ENCODE data around the gene ORM2.

Gene ORM2

GRCh38 chr9:114357360-114357759 is 27.7 kb downstream of the ORM2 start:
- DNase-seq = no peak
- in situ Hi-C loops (cut with HindIII; ENCODE audit: low pct_ligation_motif_present, low pct_unique_long_range_greater_than_20kb, low sequenced_read_pairs) = no loop called here

- in situ Hi-C loops (cut with HindIII; ENCODE audit: low pct_ligation_motif_present, low pct_unique_long_range_greater_than_20kb, low sequenced_read_pairs) = no loop called here
- no peak for DNase-seq
Measured at GRCh38 chr9:114357911-114358328, 28.3 kb downstream of the ORM2 start.

- in situ Hi-C loops (cut with HindIII; ENCODE audit: low pct_ligation_motif_present, low pct_unique_long_range_greater_than_20kb, low sequenced_read_pairs) = no loop called here
- no peak for DNase-seq
Measured at GRCh38 chr9:114359801-114360200, 30.1 kb downstream of the ORM2 start.

GRCh38 chr9:114361542-114361941 is 31.9 kb downstream of the ORM2 start:
- in situ Hi-C loops (cut with HindIII; ENCODE audit: low pct_ligation_motif_present, low pct_unique_long_range_greater_than_20kb, low sequenced_read_pairs) = no loop called here
- no peak for DNase-seq

GRCh38 chr9:114362394-114362793 is 32.7 kb downstream of the ORM2 start:
- in situ Hi-C loops (cut with HindIII; ENCODE audit: low pct_ligation_motif_present, low pct_unique_long_range_greater_than_20kb, low sequenced_read_pairs) = no loop called here

GRCh38 chr9:114363424-114363823 is 33.8 kb downstream of the ORM2 start:
- in situ Hi-C loops (cut with HindIII; ENCODE audit: low pct_ligation_motif_present, low pct_unique_long_range_greater_than_20kb, low sequenced_read_pairs) = no loop called here
- no peak for DNase-seq

More at GRCh38 chr9:114362394-114362793, 32.7 kb downstream of the ORM2 start:
- no peak for DNase-seq

GRCh38 chr9:114364134-114365041 is 34.7 kb downstream of the ORM2 start:
- in situ Hi-C loops (cut with HindIII; ENCODE audit: low pct_ligation_motif_present, low pct_unique_long_range_greater_than_20kb, low sequenced_read_pairs) = no loop called here
- peak; percentile 81 for DNase-seq

GRCh38 chr9:114365194-114365593 is 35.5 kb downstream of the ORM2 start:
- in situ Hi-C loops (cut with HindIII; ENCODE audit: low pct_ligation_motif_present, low pct_unique_long_range_greater_than_20kb, low sequenced_read_pairs) = no loop called here
- no peak for DNase-seq

- DNase-seq = peak; percentile 90
Measured at GRCh38 chr9:114366334-114367128, 36.9 kb downstream of the ORM2 start.

GRCh38 chr9:114367366-114367765 is 37.7 kb downstream of the ORM2 start:
- in situ Hi-C loops (cut with HindIII; ENCODE audit: low pct_ligation_motif_present, low pct_unique_long_range_greater_than_20kb, low sequenced_read_pairs) = no loop called here
- no peak for DNase-seq

More at GRCh38 chr9:114366334-114367128, 36.9 kb downstream of the ORM2 start:
- in situ Hi-C loops (cut with HindIII; ENCODE audit: low pct_ligation_motif_present, low pct_unique_long_range_greater_than_20kb, low sequenced_read_pairs) = no loop called here

GRCh38 chr9:114367772-114368569 is 38.3 kb downstream of the ORM2 start:
- in situ Hi-C loops (cut with HindIII; ENCODE audit: low pct_ligation_motif_present, low pct_unique_long_range_greater_than_20kb, low sequenced_read_pairs) = no loop called here

GRCh38 chr9:114369216-114370130 is 39.8 kb downstream of the ORM2 start:
- in situ Hi-C loops (cut with HindIII; ENCODE audit: low pct_ligation_motif_present, low pct_unique_long_range_greater_than_20kb, low sequenced_read_pairs) = no loop called here
- no peak for DNase-seq

More at GRCh38 chr9:114367772-114368569, 38.3 kb downstream of the ORM2 start:
- no peak for DNase-seq

GRCh38 chr9:114370251-114370967 is 40.7 kb downstream of the ORM2 start:
- in situ Hi-C loops (cut with HindIII; ENCODE audit: low pct_ligation_motif_present, low pct_unique_long_range_greater_than_20kb, low sequenced_read_pairs) = no loop called here
- DNase-seq = no peak

GRCh38 chr9:114370968-114371320 is 41.3 kb downstream of the ORM2 start:
- in situ Hi-C loops (cut with HindIII; ENCODE audit: low pct_ligation_motif_present, low pct_unique_long_range_greater_than_20kb, low sequenced_read_pairs) = no loop called here
- no peak for DNase-seq

- no peak for DNase-seq
- in situ Hi-C loops (cut with HindIII; ENCODE audit: low pct_ligation_motif_present, low pct_unique_long_range_greater_than_20kb, low sequenced_read_pairs) = no loop called here
Measured at GRCh38 chr9:114371343-114371944, 41.8 kb downstream of the ORM2 start.

GRCh38 chr9:114371973-114372917 is 42.6 kb downstream of the ORM2 start:
- in situ Hi-C loops (cut with HindIII; ENCODE audit: low pct_ligation_motif_present, low pct_unique_long_range_greater_than_20kb, low sequenced_read_pairs) = no loop called here
- peak; percentile 7 for DNase-seq
